ENCODE measurements around the gene ADM5. TPM values are rescaled to one million over a fixed set of nuclear protein-coding genes. Genes with fewer than 3 reads are reported as not detected.

Gene ADM5
- total and polyA plus RNA-seq, 2 experiments from 2014 or later, result 2.8 to 5.7 TPM

- H3K27ac ChIP-seq (ENCODE audit: low read depth), result no peak overlapping the region
- DNase-seq (ENCODE audit: low spot score) (no peak), ATAC-seq (no peak)
- TF ChIP-seq, protein P1, sequence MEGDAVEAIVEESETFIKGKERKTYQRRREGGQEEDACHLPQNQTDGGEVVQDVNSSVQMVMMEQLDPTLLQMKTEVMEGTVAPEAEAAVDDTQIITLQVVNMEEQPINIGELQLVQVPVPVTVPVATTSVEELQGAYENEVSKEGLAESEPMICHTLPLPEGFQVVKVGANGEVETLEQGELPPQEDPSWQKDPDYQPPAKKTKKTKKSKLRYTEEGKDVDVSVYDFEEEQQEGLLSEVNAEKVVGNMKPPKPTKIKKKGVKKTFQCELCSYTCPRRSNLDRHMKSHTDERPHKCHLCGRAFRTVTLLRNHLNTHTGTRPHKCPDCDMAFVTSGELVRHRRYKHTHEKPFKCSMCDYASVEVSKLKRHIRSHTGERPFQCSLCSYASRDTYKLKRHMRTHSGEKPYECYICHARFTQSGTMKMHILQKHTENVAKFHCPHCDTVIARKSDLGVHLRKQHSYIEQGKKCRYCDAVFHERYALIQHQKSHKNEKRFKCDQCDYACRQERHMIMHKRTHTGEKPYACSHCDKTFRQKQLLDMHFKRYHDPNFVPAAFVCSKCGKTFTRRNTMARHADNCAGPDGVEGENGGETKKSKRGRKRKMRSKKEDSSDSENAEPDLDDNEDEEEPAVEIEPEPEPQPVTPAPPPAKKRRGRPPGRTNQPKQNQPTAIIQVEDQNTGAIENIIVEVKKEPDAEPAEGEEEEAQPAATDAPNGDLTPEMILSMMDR (conservative IDR thresholded peaks at IDR 0.05; ENCODE audit: low read depth in 2 of 2), result no peak
- TF ChIP-seq, protein P2, sequence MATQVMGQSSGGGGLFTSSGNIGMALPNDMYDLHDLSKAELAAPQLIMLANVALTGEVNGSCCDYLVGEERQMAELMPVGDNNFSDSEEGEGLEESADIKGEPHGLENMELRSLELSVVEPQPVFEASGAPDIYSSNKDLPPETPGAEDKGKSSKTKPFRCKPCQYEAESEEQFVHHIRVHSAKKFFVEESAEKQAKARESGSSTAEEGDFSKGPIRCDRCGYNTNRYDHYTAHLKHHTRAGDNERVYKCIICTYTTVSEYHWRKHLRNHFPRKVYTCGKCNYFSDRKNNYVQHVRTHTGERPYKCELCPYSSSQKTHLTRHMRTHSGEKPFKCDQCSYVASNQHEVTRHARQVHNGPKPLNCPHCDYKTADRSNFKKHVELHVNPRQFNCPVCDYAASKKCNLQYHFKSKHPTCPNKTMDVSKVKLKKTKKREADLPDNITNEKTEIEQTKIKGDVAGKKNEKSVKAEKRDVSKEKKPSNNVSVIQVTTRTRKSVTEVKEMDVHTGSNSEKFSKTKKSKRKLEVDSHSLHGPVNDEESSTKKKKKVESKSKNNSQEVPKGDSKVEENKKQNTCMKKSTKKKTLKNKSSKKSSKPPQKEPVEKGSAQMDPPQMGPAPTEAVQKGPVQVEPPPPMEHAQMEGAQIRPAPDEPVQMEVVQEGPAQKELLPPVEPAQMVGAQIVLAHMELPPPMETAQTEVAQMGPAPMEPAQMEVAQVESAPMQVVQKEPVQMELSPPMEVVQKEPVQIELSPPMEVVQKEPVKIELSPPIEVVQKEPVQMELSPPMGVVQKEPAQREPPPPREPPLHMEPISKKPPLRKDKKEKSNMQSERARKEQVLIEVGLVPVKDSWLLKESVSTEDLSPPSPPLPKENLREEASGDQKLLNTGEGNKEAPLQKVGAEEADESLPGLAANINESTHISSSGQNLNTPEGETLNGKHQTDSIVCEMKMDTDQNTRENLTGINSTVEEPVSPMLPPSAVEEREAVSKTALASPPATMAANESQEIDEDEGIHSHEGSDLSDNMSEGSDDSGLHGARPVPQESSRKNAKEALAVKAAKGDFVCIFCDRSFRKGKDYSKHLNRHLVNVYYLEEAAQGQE (IDR thresholded peaks at IDR 0.05; ENCODE audit: unreplicated experiment), result no peak
- TF ChIP-seq ZNF462 (CRISPR knock-in tag; IDR thresholded peaks at IDR 0.05), result no peak
- TF ChIP-seq POLR2AphosphoS5 (IDR thresholded peaks at IDR 0.05; ENCODE audit: low read depth), result no peak
- TF ChIP-seq STAT1 (IDR thresholded peaks at IDR 0.05; ENCODE audit: unreplicated experiment), result no peak
- TF ChIP-seq EZH2 (IDR thresholded peaks at IDR 0.05; ENCODE audit: low read depth, unreplicated experiment), result no peak
- TF ChIP-seq EZH2phosphoT487 (IDR thresholded peaks at IDR 0.05; ENCODE audit: unreplicated experiment), result no peak
- TF ChIP-seq CREB1 (CRISPR knock-in tag; IDR thresholded peaks at IDR 0.05; ENCODE audit: low read depth), result no peak
- TF ChIP-seq ZNF114 (CRISPR knock-in tag; IDR thresholded peaks at IDR 0.05), result no peak
- no peak for TF ChIP-seq JUNB (IDR thresholded peaks at IDR 0.05; ENCODE audit: unreplicated experiment)
- no peak for TF ChIP-seq NANOG (IDR thresholded peaks at IDR 0.05; ENCODE audit: borderline replicate concordance)
- no peak for TF ChIP-seq ZNF331 (CRISPR knock-in tag; IDR thresholded peaks at IDR 0.05; ENCODE audit: low read depth)
- TF ChIP-seq ETS1 (IDR thresholded peaks at IDR 0.05), result no peak
- peaks cover 8% of the 10 kb centered on the region for H3K79me2 ChIP-seq (replicated peaks; ENCODE audit: insufficient read depth)
- peak overlapping the region; percentile 94 for H3K4me3 Mint-ChIP-seq
- H3K27me3 ChIP-seq (ENCODE audit: insufficient read depth), result no peaks in the 10 kb centered on the region
- peaks cover 39% of the 10 kb centered on the region for H3F3A ChIP-seq (replicated peaks; ENCODE audit: low read depth)
- peaks cover 31% of the 10 kb centered on the region for H3K27me3 Mint-ChIP-seq (ENCODE audit: insufficient read depth, low read depth, poor library complexity)
- H3K36me3 Mint-ChIP-seq (ENCODE audit: low read depth), result peaks cover 37% of the 10 kb centered on the region
- H3K36me3 ChIP-seq (ENCODE audit: insufficient read depth), result no peaks in the 10 kb centered on the region; the same call in 1 of the 2 replicates
- peaks cover 18% of the 10 kb centered on the region for H4K20me1 ChIP-seq (replicated peaks; ENCODE audit: insufficient read depth)
- peaks cover 8% of the 10 kb centered on the region for H3K9me3 Mint-ChIP-seq
- no peak overlapping the region for H2AFZ ChIP-seq
- H3K4me1 Mint-ChIP-seq, result peaks cover 32% of the 10 kb centered on the region
- H3K4me3 ChIP-seq, result peak overlapping the region; percentile 97
- peak overlapping the region; percentile 99 for H3K4me2 ChIP-seq
- peaks cover 25% of the 10 kb centered on the region for H3K4me1 ChIP-seq (ENCODE audit: insufficient read depth)
- no peak overlapping the region; the same call in 1 of the 2 replicates for H3K27ac Mint-ChIP-seq
- no peaks in the 10 kb centered on the region for H3K9me2 ChIP-seq (ENCODE audit: insufficient read depth)
These were observed 2.7 kb downstream of the ADM5 start for GRCh38 chr19:49692147-49692506.

Measured in GM23338 (cell line).